Lung (tissue), 12 donors: ENCODE measurements around the gene TFR2. TPM values are rescaled to one million over a fixed set of nuclear protein-coding genes. Genes with fewer than 3 reads are reported as not detected.
A peak's percentile ranks its signal among the peaks of the same experiment; 100 is the strongest.
"Not testable (repeated sequence)": the region's sequence is repeated elsewhere in the genome, so short reads cannot be mapped to it uniquely, and the experiment has no call there.

Experiments
- ATAC-seq: fragments of 200-7000 bp; cut with Tn5 transposase; one replicate; pipeline ENCODE4 v1.9.1; 2020; ENCODE audit warnings: moderate number of reproducible peaks; ENCODE audit not compliant: insufficient read depth, low FRiP score
- DNase-seq, 3 donors: peaks; one replicate each; pipeline ENCODE4 v3.0.0-alpha.2; 2013 to 2017
- H3K27ac ChIP-seq, 2 donors: one replicate each; pipeline ENCODE4 v1.5.1; 2013; ENCODE audit warnings: mild to moderate bottlenecking in 2 of 2, moderate library complexity in 2 of 2, control low read depth in 1 of 2, inconsistent platforms in 1 of 2, low read depth in 1 of 2, low read length in 1 of 2
- H3K27me3 ChIP-seq, 3 donors: one replicate each; pipeline ENCODE4 v1.5.1; 2013; ENCODE audit warnings: low read length in 2 of 3; ENCODE audit not compliant: control insufficient read depth in 3 of 3, insufficient read depth in 3 of 3
- H3K36me3 ChIP-seq, 4 donors: one replicate each; pipeline ENCODE4 v1.5.1; 2013; ENCODE audit warnings: low read length in 4 of 4, mild to moderate bottlenecking in 1 of 4, moderate library complexity in 1 of 4; ENCODE audit not compliant: control insufficient read depth in 4 of 4, insufficient read depth in 4 of 4
- H3K4me1 ChIP-seq, 5 donors: one replicate each; pipeline ENCODE4 v1.5.1; 2013; ENCODE audit warnings: low read length in 5 of 5, mild to moderate bottlenecking in 2 of 5, moderate library complexity in 1 of 5; ENCODE audit not compliant: control insufficient read depth in 5 of 5, insufficient read depth in 5 of 5
- H3K4me3 ChIP-seq: one replicate; pipeline ENCODE4 v1.5.1; 2013; ENCODE audit warnings: mild to moderate bottlenecking, control low read depth, moderate library complexity
- H3K9ac ChIP-seq, 2 donors: one replicate each; pipeline ENCODE4 v1.5.1; 2013; ENCODE audit warnings: low read length in 2 of 2, control low read depth in 1 of 2; ENCODE audit not compliant: insufficient read depth in 1 of 2
- H3K9me3 ChIP-seq, 4 donors: one replicate each; pipeline ENCODE4 v1.5.1; 2013; ENCODE audit warnings: low read length in 3 of 4, mild to moderate bottlenecking in 1 of 4, moderate library complexity in 1 of 4; ENCODE audit not compliant: control insufficient read depth in 4 of 4, insufficient read depth in 3 of 4
- CTCF ChIP-seq: IDR thresholded peaks from 2 replicates; pipeline ENCODE4 v1.5.1; 2012; ENCODE audit warnings: mild to moderate bottlenecking; ENCODE audit errors: control extremely low read depth, extremely low read depth
- WGBS, 2 donors: extraction: QIAGEN DNeasy Blood & Tissue Kit; methylation state at CpG; one replicate each; pipeline ENCODE4 v1.1.7; 2013; 5-methylcytosine and 5-hydroxymethylcytosine counted together
- polyA plus RNA-seq, 2 donors: library from polyadenylated mRNA; stranded (reverse); fragments of 200-250 nt; gene quantifications; one replicate each; pipeline ENCODE4 v1.2.1, GENCODE V29; 2013
- total RNA-seq, 2 donors: library from RNA; depleted of rRNA in 1 of 2; stranded (reverse); fragments of >200 nt in 1 of 2; gene quantifications; one replicate each; pipeline ENCODE4 v1.2.1, GENCODE V29; 2014 to 2021
- donor health status: control.
- donor health status: control.
- donor health status: Bipolar disorder and iron deficiency.
- donor health status: healthy.
- donor health status: DM: yes; HTN: yes; CAD: no.

TFR2 gene
- total and polyA plus RNA-seq, 4 donors: 0.33 to 2.1 (median 1.3) TPM

GRCh38 chr7:100673302-100673941 lies 32.1 kb upstream of the TFR2 start, which contains the start of gene GNB2:
Gene GNB2 (plus strand): TSS chr7:100673740. CDS start chr7:100676266, 2,526 bp downstream.
- Histone ChIP-seq H3K36me3 (peaks cover 0 to 21% (median 16%) of the 10 kb centered on the region in 4 donors), H3K4me1 (peaks cover 0 to 7% (median 2%) of the 10 kb centered on the region in 5 donors), H3K27me3 (peaks cover 0 to 2% (median 0%) of the 10 kb centered on the region in 3 donors), H3K27ac (peak within 1 kb of the TSS; percentile 86 to 94), H3K9ac (peak within 1 kb of the TSS; percentile 37 to 55), H3K9me3 (no peaks in the 10 kb centered on the region), H3K4me3 (peak within 1 kb of the TSS; percentile 65)
- 0 to 1% methylated on average over 36 to 65 of the region's 65 CpGs for WGBS, 2 donors
- DNase-seq (peak; percentile 99), ATAC-seq (peak; percentile 92)
- TF ChIP-seq CTCF: no peak

GRCh38 chr7:100671353-100672327 lies 30.3 kb upstream of the TFR2 start:
- H3K4me3 ChIP-seq: no peak overlapping the region
- DNase-seq (no peak), ATAC-seq (no peak)
- no peak overlapping the region for H3K27ac ChIP-seq
- H3K36me3 ChIP-seq: peaks cover 0 to 3% (median 2%) of the 10 kb centered on the region in 4 donors
- H3K4me1 ChIP-seq: peaks cover 0 to 5% (median 2%) of the 10 kb centered on the region in 5 donors
- no peak overlapping the region for H3K9ac ChIP-seq
- H3K27me3 ChIP-seq: peaks cover 0 to 2% (median 0%) of the 10 kb centered on the region in 3 donors
- no peak for TF ChIP-seq CTCF
- 93 to 95% methylated on average over 18 of the region's 18 CpGs for WGBS, 2 donors
- no peaks in the 10 kb centered on the region for H3K9me3 ChIP-seq

- ATAC-seq (no peak), DNase-seq (no peak)
- Histone ChIP-seq H3K27ac (no peak overlapping the region), H3K27me3 (peaks cover 0 to 2% (median 0%) of the 10 kb centered on the region in 3 donors), H3K4me3 (no peak overlapping the region), H3K9me3 (no peaks in the 10 kb centered on the region), H3K4me1 (no peaks in the 10 kb centered on the region), H3K9ac (no peak overlapping the region), H3K36me3 (no peaks in the 10 kb centered on the region)
- 63 to 69% methylated on average over 8 of the region's 8 CpGs for WGBS, 2 donors
- no peak for TF ChIP-seq CTCF
Observed at GRCh38 chr7:100670074-100670473, 28.7 kb upstream of the TFR2 start.

- not testable (repeated sequence) for ATAC-seq, H3K9ac ChIP-seq, H3K4me1 ChIP-seq, H3K4me3 ChIP-seq, DNase-seq, H3K9me3 ChIP-seq, H3K27me3 ChIP-seq, H3K27ac ChIP-seq, H3K36me3 ChIP-seq
- 95 to 97% methylated on average over 12 of the region's 12 CpGs for WGBS, 2 donors
Observed at GRCh38 chr7:100669106-100669505, 27.8 kb upstream of the TFR2 start.
